ENCODE data around the gene MBTD1. TPM values are rescaled to one million over a fixed set of nuclear protein-coding genes. Genes with fewer than 3 reads are reported as not detected.
A peak's percentile ranks its signal among the peaks of the same experiment; 100 is the strongest.
"Not testable (repeated sequence)": the region's sequence is repeated elsewhere in the genome, so short reads cannot be mapped to it uniquely, and the experiment has no call there.

The MBTD1 gene
- total and polyA plus RNA-seq, 7 donors = 4.8 to 16.1 (median 12.5) TPM

DNA sequence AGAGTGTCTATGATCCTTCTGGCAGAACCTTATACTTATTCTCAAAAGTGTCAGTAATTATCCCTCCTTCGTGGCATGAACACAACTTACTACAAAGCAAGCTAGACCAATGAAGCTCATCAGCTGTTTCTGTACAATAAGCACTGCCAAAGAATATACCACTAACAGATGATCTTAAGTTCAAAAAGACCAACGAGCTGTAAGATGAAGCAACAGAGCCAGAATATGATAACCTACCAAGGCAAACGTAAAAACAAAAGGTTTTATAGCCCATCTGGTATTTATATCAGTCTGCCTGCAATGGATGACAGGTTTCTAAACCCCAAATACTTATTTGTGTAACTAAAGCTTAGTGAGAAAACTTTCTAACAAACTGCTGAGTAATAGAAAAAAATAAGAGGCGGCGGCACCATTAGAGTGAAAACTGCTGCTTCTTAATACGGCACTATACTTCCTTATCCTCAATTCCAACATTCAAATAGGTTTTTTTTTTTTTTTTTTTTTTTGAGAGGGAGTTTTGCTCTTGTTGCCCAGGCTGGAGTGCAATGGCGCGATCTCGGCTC is 71.5 kb downstream of the MBTD1 start:
- H3K36me3 ChIP-seq = peaks cover 14 to 60% (median 27%) of the 10 kb centered on the region in 4 donors
- H3K4me1 ChIP-seq = peaks cover 0 to 9% (median 3%) of the 10 kb centered on the region in 4 donors
- H3K27ac ChIP-seq = peak overlapping the region in 2 of 4 donors; percentile 0 to 11
- WGBS, 2 donors = 78 to 82% methylated on average over 9 of the region's 9 CpGs
- no peak for DNase-seq
- intact Hi-C loops (cut with DNase I) = no loop called here
- H3K9me3 ChIP-seq = no peaks in the 10 kb centered on the region
- no peak overlapping the region for H3K4me3 ChIP-seq
- TF ChIP-seq POLR2A (IDR thresholded peaks at IDR 0.05) (no peak), EP300 (IDR thresholded peaks at IDR 0.05) (no peak), POLR2AphosphoS5 (IDR thresholded peaks at IDR 0.05) (no peak)
- TF ChIP-seq, protein P1, sequence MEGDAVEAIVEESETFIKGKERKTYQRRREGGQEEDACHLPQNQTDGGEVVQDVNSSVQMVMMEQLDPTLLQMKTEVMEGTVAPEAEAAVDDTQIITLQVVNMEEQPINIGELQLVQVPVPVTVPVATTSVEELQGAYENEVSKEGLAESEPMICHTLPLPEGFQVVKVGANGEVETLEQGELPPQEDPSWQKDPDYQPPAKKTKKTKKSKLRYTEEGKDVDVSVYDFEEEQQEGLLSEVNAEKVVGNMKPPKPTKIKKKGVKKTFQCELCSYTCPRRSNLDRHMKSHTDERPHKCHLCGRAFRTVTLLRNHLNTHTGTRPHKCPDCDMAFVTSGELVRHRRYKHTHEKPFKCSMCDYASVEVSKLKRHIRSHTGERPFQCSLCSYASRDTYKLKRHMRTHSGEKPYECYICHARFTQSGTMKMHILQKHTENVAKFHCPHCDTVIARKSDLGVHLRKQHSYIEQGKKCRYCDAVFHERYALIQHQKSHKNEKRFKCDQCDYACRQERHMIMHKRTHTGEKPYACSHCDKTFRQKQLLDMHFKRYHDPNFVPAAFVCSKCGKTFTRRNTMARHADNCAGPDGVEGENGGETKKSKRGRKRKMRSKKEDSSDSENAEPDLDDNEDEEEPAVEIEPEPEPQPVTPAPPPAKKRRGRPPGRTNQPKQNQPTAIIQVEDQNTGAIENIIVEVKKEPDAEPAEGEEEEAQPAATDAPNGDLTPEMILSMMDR (IDR thresholded peaks at IDR 0.05) = no peak
- no peaks in the 10 kb centered on the region for H3K27me3 ChIP-seq

DNA sequence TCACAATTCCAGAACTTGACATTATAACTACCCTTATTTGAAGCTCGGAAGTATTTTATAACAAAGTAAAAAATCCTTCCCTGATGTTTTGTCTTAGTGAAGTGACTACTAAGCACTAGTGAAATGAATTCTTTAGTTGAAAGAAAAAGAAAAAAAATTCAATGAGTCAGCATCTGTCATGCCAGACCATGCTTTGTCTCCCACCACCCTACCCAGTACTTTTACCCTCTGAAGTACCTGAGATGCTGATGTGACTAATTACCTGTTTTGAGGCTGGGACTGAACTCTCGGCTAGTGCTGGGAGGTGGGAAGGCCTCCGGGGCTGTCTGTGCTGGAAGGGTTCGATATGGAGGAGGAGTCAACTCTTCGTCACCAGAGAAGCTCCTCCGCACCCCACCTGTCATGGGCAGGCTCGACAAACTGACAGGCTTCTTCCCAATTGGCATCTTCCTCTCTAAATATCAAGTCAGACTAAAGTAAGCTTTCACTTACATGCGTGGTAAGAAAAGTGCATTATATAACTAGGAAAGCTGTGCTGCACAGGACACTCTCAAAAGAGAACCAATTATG is 74.0 kb downstream of the MBTD1 start:
- Histone ChIP-seq H3K27ac (no peak overlapping the region), H3K9me3 (no peaks in the 10 kb centered on the region), H3K27me3 (no peaks in the 10 kb centered on the region), H3K4me3 (no peak overlapping the region), H3K4me1 (peaks cover 0 to 9% (median 3%) of the 10 kb centered on the region in 4 donors), H3K36me3 (peaks cover 6 to 57% (median 13%) of the 10 kb centered on the region in 4 donors)
- DNase-seq = no peak
- no peak for TF ChIP-seq POLR2AphosphoS5 (IDR thresholded peaks at IDR 0.05)
- TF ChIP-seq POLR2A (IDR thresholded peaks at IDR 0.05) = no peak
- intact Hi-C loops (cut with DNase I) = no loop called here
- WGBS, 2 donors = 94 to 95% methylated on average over 8 of the region's 8 CpGs

DNA sequence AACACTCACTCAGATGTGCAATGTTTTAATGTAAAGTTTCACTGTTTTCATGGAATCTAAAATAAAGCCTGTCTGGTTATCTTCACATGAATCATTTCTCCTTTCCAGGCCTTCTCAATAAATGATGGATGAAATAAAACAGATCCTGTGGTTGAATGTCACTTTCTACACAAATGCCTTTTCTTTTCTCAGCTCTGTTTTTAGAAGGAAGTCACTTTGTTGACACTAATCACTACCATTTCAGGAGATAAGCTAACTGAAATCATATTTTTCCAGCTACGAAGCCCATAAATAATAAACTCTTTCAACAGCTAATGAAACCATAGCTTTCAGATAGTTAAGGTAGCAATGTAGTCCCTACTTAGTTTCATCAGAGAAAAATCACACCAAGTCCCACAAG is 75.7 kb downstream of the MBTD1 start:
- TF ChIP-seq, protein P1 (IDR thresholded peaks at IDR 0.05) = no peak
- no peak for TF ChIP-seq POLR2A (IDR thresholded peaks at IDR 0.05)
- no peak for TF ChIP-seq POLR2AphosphoS5 (IDR thresholded peaks at IDR 0.05)
- no peak for TF ChIP-seq EP300 (IDR thresholded peaks at IDR 0.05)
- Histone ChIP-seq H3K4me3 (no peak overlapping the region), H3K27ac (no peak overlapping the region), H3K4me1 (peaks cover 0 to 9% (median 3%) of the 10 kb centered on the region in 4 donors), H3K27me3 (no peaks in the 10 kb centered on the region), H3K9me3 (no peaks in the 10 kb centered on the region), H3K36me3 (peaks cover 4 to 53% (median 10%) of the 10 kb centered on the region in 4 donors)
- WGBS, 2 donors = 72 to 80% methylated on average over 1 of the region's 1 CpG
- DNase-seq = no peak
- intact Hi-C loops (cut with DNase I) = no loop called here

DNA sequence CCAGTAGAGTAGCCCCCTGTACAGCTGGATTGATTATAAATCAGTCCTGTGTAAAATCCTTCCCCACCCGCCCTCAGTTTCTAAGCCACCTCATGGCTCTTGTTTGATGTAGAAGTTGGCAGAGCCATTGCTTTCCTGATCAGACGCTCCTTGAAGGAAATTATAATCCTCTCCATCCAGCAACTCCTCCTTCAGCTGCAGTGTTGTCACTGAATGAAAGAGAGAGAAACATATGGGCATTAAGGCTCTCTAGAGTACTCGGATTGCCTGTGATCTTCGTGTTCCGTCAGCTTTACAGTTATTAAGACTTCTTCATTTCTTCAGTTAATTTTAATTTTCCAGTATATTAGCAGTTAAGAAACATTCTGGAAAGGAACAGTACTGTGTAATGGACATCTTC is 79.4 kb downstream of the MBTD1 start:
- no peak for DNase-seq
- no peak for TF ChIP-seq POLR2A (IDR thresholded peaks at IDR 0.05)
- TF ChIP-seq, protein P1 (IDR thresholded peaks at IDR 0.05) = no peak
- no peak for TF ChIP-seq POLR2AphosphoS5 (IDR thresholded peaks at IDR 0.05)
- Histone ChIP-seq H3K27ac (no peak overlapping the region), H3K36me3 (peaks cover 4 to 53% (median 7%) of the 10 kb centered on the region in 4 donors), H3K4me1 (peaks cover 0 to 9% (median 0%) of the 10 kb centered on the region in 4 donors), H3K4me3 (no peak overlapping the region), H3K27me3 (no peaks in the 10 kb centered on the region), H3K9me3 (no peaks in the 10 kb centered on the region)
- intact Hi-C loops (cut with DNase I) = no loop called here
- 86 to 91% methylated on average over 5 of the region's 5 CpGs for WGBS, 2 donors

DNA sequence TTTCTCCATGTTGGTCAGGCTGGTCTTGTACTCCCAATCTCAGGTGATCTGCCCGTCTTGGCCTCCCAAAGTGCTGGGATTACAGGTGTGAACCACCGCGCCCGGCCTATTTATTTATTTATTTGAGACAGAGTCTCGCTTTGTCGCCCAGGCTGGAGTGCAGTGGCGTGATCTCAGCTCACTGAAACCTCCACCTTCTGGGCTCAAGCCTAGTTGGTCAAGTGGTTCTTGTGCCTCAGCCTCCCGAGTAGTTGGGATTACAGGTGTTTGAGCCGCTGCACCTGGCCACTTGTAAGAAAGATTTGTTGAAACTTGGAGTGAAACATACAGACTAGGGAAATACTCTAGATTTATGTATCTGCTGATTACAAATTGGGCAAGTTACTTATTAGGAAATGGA is 87.8 kb downstream of the MBTD1 start:
- intact Hi-C loops (cut with DNase I) = not testable (repeated sequence)
- H3K36me3 ChIP-seq = peaks cover 0 to 54% (median 11%) of the 10 kb centered on the region in 4 donors

More for the DNA sequence above, 87.8 kb downstream of the MBTD1 start:
- not testable (repeated sequence) for DNase-seq, H3K4me3 ChIP-seq, H3K27ac ChIP-seq, H3K9me3 ChIP-seq, H3K27me3 ChIP-seq, H3K4me1 ChIP-seq
- 86 to 94% methylated on average over 9 of the region's 9 CpGs for WGBS, 2 donors
